Endothelial cell of umbilical vein (primary cell): Measurements from ENCODE around the gene GJB3.

ENCODE experiments used
- CTCF ChIP-seq, 2 donors: IDR thresholded peaks; 1 replicate in 1 of 2; 2 replicates in 1 of 2; pipeline ENCODE4 v1.5.1; 2011; ENCODE audit warnings: low read length in 2 of 2, mild to moderate bottlenecking in 2 of 2, moderate library complexity in 2 of 2, control low read depth in 1 of 2, inconsistent platforms in 1 of 2, low read depth in 1 of 2; ENCODE audit not compliant: insufficient read depth in 1 of 2; ENCODE audit errors: extremely low read depth in 1 of 2
- EZH2 ChIP-seq: IDR thresholded peaks from 2 replicates; pipeline ENCODE4 v1.6.1; 2012; ENCODE audit warnings: borderline replicate concordance, low read depth, mild to moderate bottlenecking, moderate library complexity, low read length, inconsistent platforms; ENCODE audit not compliant: severe bottlenecking
- FOS ChIP-seq: IDR thresholded peaks from 2 replicates; pipeline ENCODE4 v1.6.1; 2011; ENCODE audit warnings: mild to moderate bottlenecking, low read length, moderate library complexity, borderline replicate concordance; ENCODE audit not compliant: insufficient read depth
- GATA2 ChIP-seq: IDR thresholded peaks from 2 replicates; pipeline ENCODE4 v1.7.0; 2011; ENCODE audit warnings: low read depth, mild to moderate bottlenecking, moderate library complexity, mixed read lengths, low read length; ENCODE audit not compliant: insufficient read length, insufficient read depth
- JUN ChIP-seq: IDR thresholded peaks from 2 replicates; pipeline ENCODE4 v1.6.1; 2011; ENCODE audit warnings: borderline replicate concordance, low read depth; ENCODE audit not compliant: insufficient read length, insufficient read depth
- MAX ChIP-seq: IDR thresholded peaks from 2 replicates; pipeline ENCODE4 v1.6.1; 2011; ENCODE audit not compliant: insufficient read depth, insufficient read length
- MYC ChIP-seq: IDR thresholded peaks from one replicate; pipeline ENCODE4 v1.6.1; 2011; ENCODE audit warnings: mild to moderate bottlenecking, low read depth, low read length
- POLR2A ChIP-seq: IDR thresholded peaks from 2 replicates; pipeline ENCODE4 v1.6.1; 2012; ENCODE audit warnings: low read depth, mild to moderate bottlenecking, control low read depth, low read length
- POLR2AphosphoS5 ChIP-seq: IDR thresholded peaks from 2 replicates; pipeline ENCODE4 v1.6.1; 2012; ENCODE audit warnings: low read depth, mild to moderate bottlenecking, control low read depth, low read length, moderate library complexity; ENCODE audit not compliant: insufficient read depth

GRCh38 chr1:34780528-34780927, 486 bp upstream of the GJB3 start:
- TF ChIP-seq CTCF (IDR thresholded peaks at IDR 0.05; ENCODE audit: extremely low read depth in 1 of 2, insufficient read depth in 1 of 2, low read depth in 1 of 2, low read length in 2 of 2) (no peak), MAX (no peak), EZH2 (no peak), POLR2AphosphoS5 (no peak), GATA2 (no peak), POLR2A (no peak), JUN (no peak), FOS (no peak), MYC (no peak)
